ENCODE results near the gene NSRP1. TPM values are rescaled to one million over a fixed set of nuclear protein-coding genes. Genes with fewer than 3 reads are reported as not detected.
A peak's percentile ranks its signal among the peaks of the same experiment; 100 is the strongest.

NSRP1 gene, protein sequence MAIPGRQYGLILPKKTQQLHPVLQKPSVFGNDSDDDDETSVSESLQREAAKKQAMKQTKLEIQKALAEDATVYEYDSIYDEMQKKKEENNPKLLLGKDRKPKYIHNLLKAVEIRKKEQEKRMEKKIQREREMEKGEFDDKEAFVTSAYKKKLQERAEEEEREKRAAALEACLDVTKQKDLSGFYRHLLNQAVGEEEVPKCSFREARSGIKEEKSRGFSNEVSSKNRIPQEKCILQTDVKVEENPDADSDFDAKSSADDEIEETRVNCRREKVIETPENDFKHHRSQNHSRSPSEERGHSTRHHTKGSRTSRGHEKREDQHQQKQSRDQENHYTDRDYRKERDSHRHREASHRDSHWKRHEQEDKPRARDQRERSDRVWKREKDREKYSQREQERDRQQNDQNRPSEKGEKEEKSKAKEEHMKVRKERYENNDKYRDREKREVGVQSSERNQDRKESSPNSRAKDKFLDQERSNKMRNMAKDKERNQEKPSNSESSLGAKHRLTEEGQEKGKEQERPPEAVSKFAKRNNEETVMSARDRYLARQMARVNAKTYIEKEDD
- total RNA-seq = 11.2 and 12.7 TPM in 2 replicates

DNA sequence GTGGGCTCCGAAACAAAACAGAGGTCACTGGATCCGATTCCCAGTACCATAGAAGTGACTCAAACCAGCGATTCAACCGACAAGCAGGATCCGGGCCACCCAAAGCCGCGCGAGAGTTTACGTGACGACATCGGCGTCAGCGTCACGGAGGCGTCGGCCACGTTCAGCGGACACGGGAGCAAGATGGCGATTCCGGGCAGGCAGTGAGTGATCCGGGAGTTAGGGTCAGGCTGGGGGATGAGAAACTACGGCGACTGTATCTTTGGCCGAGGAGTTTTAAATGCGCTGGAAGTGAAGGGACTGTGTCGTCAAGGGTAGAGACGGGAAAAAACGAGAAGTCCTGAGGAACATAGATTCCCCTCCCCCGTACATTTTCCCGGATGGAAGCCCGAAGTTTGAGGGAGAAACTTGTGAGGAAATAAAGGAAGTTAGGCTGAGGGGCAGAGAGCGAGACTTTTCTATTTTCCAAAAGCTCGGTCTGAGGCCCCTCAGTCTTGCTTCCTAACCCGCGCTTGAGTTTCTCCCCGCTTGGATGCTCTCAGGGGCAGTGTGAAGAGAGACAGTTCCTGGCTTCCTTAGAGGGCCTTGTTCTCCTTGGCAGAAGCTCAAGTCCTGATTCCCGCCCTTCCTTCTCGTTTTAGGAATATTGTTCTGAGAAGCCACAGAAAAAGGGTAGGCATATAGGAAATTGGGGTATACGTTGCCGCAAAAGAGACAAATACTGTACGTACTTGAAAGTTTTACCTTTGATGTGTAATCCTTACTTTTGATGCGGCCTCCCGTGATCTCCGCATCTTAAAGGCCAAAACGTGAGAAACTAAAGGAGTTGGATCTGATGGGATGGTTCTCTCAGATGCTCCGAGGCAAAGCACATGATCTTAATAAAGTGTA, at the start of gene NSRP1:
TSS of gene NSRP1 (plus strand) at position 156 of the 891 bp plus-strand sequence. CDS start at position 184, 28 bp downstream.
- Histone ChIP-seq H3K4me1 (ENCODE audit: insufficient read depth, low read length) (peaks cover 5% of the 10 kb centered on the region), H4K20me1 (ENCODE audit: insufficient read depth, low read length) (peaks cover 7% of the 10 kb centered on the region), H3K9me3 (ENCODE audit: low read depth, low read length) (no peaks in the 10 kb centered on the region), H2AFZ (ENCODE audit: low read length) (peak within 1 kb of the TSS; percentile 98), H3K27ac (ENCODE audit: low read depth, low read length) (peak within 1 kb of the TSS; percentile 99), H3K36me3 (ENCODE audit: insufficient read depth, low read length) (peaks cover 16% of the 10 kb centered on the region), H3K4me2 (ENCODE audit: insufficient read depth, low read length) (peak within 1 kb of the TSS; percentile 89), H3K27me3 (ENCODE audit: insufficient read depth, low read length) (no peaks in the 10 kb centered on the region), H3K4me3 (ENCODE audit: insufficient read depth, low read length) (peak within 1 kb of the TSS; percentile 87), H3K79me2 (ENCODE audit: insufficient read depth, low read length) (peaks cover 53% of the 10 kb centered on the region)
- DNase-seq (ENCODE audit: insufficient read length, low spot score, missing footprints) = peak; percentile 87
- TF ChIP-seq, protein P1, sequence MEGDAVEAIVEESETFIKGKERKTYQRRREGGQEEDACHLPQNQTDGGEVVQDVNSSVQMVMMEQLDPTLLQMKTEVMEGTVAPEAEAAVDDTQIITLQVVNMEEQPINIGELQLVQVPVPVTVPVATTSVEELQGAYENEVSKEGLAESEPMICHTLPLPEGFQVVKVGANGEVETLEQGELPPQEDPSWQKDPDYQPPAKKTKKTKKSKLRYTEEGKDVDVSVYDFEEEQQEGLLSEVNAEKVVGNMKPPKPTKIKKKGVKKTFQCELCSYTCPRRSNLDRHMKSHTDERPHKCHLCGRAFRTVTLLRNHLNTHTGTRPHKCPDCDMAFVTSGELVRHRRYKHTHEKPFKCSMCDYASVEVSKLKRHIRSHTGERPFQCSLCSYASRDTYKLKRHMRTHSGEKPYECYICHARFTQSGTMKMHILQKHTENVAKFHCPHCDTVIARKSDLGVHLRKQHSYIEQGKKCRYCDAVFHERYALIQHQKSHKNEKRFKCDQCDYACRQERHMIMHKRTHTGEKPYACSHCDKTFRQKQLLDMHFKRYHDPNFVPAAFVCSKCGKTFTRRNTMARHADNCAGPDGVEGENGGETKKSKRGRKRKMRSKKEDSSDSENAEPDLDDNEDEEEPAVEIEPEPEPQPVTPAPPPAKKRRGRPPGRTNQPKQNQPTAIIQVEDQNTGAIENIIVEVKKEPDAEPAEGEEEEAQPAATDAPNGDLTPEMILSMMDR (IDR thresholded peaks at IDR 0.05; ENCODE audit: extremely low read depth, low read depth, low read length) = no peak

DNA sequence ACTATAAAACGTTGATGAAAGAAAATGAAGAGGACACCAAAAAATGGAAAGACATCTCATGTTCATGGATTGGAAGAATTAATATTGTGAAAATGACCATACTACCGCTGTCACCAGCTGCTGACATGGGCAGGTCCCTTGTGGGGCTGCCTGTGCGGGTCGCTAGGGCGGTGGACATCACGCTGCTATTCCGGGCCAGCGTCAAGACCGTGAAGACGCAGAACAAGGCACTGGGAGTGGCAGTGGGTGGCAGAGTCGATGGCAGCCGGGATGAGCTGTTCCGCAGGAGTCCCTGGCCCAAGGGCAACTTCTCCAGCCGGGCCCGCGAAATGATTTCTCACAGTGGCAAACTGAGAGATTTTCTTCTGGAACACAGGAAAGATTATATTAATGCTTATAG, 48.2 kb upstream of the NSRP1 start:
- Histone ChIP-seq H3K79me2 (ENCODE audit: insufficient read depth, low read length) (no peaks in the 10 kb centered on the region), H3K36me3 (ENCODE audit: insufficient read depth, low read length) (no peaks in the 10 kb centered on the region), H3K27me3 (ENCODE audit: insufficient read depth, low read length) (peaks cover 17% of the 10 kb centered on the region), H3K4me1 (ENCODE audit: insufficient read depth, low read length) (no peaks in the 10 kb centered on the region), H3K27ac (ENCODE audit: low read depth, low read length) (no peak overlapping the region), H3K4me3 (ENCODE audit: insufficient read depth, low read length) (no peak overlapping the region), H3K4me2 (ENCODE audit: insufficient read depth, low read length) (no peak overlapping the region), H4K20me1 (ENCODE audit: insufficient read depth, low read length) (no peaks in the 10 kb centered on the region), H2AFZ (ENCODE audit: low read length) (no peak overlapping the region), H3K9me3 (ENCODE audit: low read depth, low read length) (peaks cover 4% of the 10 kb centered on the region)
- TF ChIP-seq, protein P1 (IDR thresholded peaks at IDR 0.05; ENCODE audit: extremely low read depth, low read depth, low read length) = no peak
- DNase-seq (ENCODE audit: insufficient read length, low spot score, missing footprints) = no peak

DNA sequence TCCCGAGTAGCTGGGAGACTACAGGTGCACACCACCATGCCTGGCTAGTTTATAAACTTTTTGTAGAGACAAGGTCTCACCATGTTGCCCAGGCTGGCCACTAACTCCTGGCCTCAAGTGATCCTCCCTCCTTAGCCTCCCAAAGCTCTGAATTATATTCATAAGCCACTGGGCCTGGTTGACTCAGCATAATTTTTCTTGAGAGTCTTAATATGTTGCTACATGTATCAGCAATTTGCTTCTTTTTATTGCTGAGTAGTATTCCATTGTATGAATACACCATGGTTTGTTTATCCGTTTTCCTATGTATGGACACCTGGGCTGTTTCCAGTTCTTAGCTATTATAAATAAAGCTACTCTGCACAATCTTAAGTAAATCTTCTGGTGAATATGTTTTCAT, 42.4 kb upstream of the NSRP1 start:
- TF ChIP-seq, protein P1 (IDR thresholded peaks at IDR 0.05; ENCODE audit: extremely low read depth, low read depth, low read length) = no peak

More for the DNA sequence above, 42.4 kb upstream of the NSRP1 start:
- H4K20me1 ChIP-seq (ENCODE audit: insufficient read depth, low read length) = no peaks in the 10 kb centered on the region
- H3K27me3 ChIP-seq (ENCODE audit: insufficient read depth, low read length) = peaks cover 30% of the 10 kb centered on the region
- no peak for DNase-seq (ENCODE audit: insufficient read length, low spot score, missing footprints)
- H2AFZ ChIP-seq (ENCODE audit: low read length) = no peak overlapping the region
- no peaks in the 10 kb centered on the region for H3K79me2 ChIP-seq (ENCODE audit: insufficient read depth, low read length)
- no peak overlapping the region for H3K4me3 ChIP-seq (ENCODE audit: insufficient read depth, low read length)
- H3K4me1 ChIP-seq (ENCODE audit: insufficient read depth, low read length) = no peaks in the 10 kb centered on the region
- no peaks in the 10 kb centered on the region for H3K9me3 ChIP-seq (ENCODE audit: low read depth, low read length)
- no peak overlapping the region for H3K27ac ChIP-seq (ENCODE audit: low read depth, low read length)
- H3K36me3 ChIP-seq (ENCODE audit: insufficient read depth, low read length) = no peaks in the 10 kb centered on the region
- no peak overlapping the region for H3K4me2 ChIP-seq (ENCODE audit: insufficient read depth, low read length)
